Neural cell (in vitro differentiated cells): ENCODE measurements around the gene C21orf58. TPM values are rescaled to one million over a fixed set of nuclear protein-coding genes. Genes with fewer than 3 reads are reported as not detected.

Experiments used
- H2AFZ ChIP-seq: fragments of 200-600, 300-800 bp; sonication (generic), shearing (Covaris generic); 2 replicates; pipeline ENCODE4 v1.6.0; 2014; ENCODE audit warnings: low read depth, mild to moderate bottlenecking, antibody characterized with exemption, low read length, moderate library complexity
- H3F3A ChIP-seq: fragments of 200-600 bp; shearing (Covaris generic); 2 replicates; pipeline ENCODE4 v1.6.1; 2016; ENCODE audit warnings: mild to moderate bottlenecking, moderate library complexity, mixed read lengths, antibody characterized with exemption, low read length; ENCODE audit not compliant: insufficient read depth, poor library complexity, severe bottlenecking
- H3K27ac ChIP-seq: fragments of 200-600, 300-800 bp; sonication (generic), shearing (Covaris generic); 2 replicates; pipeline ENCODE4 v1.5.1; 2014; ENCODE audit warnings: mild to moderate bottlenecking, low read length, moderate library complexity
- H3K27me3 ChIP-seq: fragments of 300-800, 200-600 bp; sonication (generic), shearing (Covaris generic); 2 replicates; pipeline ENCODE4 v1.6.0; 2014; ENCODE audit warnings: mild to moderate bottlenecking, low read depth, low read length, moderate library complexity; ENCODE audit not compliant: insufficient read depth
- H3K36me3 ChIP-seq: fragments of 300-800, 200-600 bp; sonication (generic), shearing (Covaris generic); 2 replicates; pipeline ENCODE4 v1.5.1; 2014; ENCODE audit warnings: mild to moderate bottlenecking, antibody characterized with exemption, low read length, moderate library complexity; ENCODE audit not compliant: insufficient read depth
- H3K4me2 ChIP-seq: fragments of 300-800, 200-600 bp; sonication (generic), shearing (Covaris generic); 2 replicates; pipeline ENCODE4 v1.6.0; 2014; ENCODE audit warnings: mild to moderate bottlenecking, low read length
- H3K4me3 ChIP-seq: fragments of 300-800, 200-600 bp; sonication (generic), shearing (Covaris generic); 2 replicates; pipeline ENCODE4 v1.5.1; 2014; ENCODE audit warnings: mild to moderate bottlenecking, low read length, moderate library complexity
- H3K79me2 ChIP-seq: fragments of 200-600 bp; shearing (Covaris generic); replicated peaks from 2 replicates; pipeline ENCODE4 v1.6.0; 2014; ENCODE audit warnings: mild to moderate bottlenecking, low read length, moderate library complexity; ENCODE audit not compliant: insufficient read depth
- H3K9ac ChIP-seq: fragments of 300-800, 200-600 bp; sonication (generic), shearing (Covaris generic); 2 replicates; pipeline ENCODE4 v1.6.1; 2016; ENCODE audit warnings: mild to moderate bottlenecking, low read length, mixed read lengths
- H3K9me2 ChIP-seq: fragments of 200-600 bp; shearing (Covaris generic); 2 replicates; pipeline ENCODE4 v1.6.1; 2016; ENCODE audit warnings: mild to moderate bottlenecking, low read length, mixed read lengths; ENCODE audit not compliant: insufficient read depth
- H3K9me3 ChIP-seq: fragments of 200-600, 300-800 bp; sonication (generic), shearing (Covaris generic); 2 replicates; pipeline ENCODE4 v1.6.1; 2016; ENCODE audit warnings: mild to moderate bottlenecking, mixed run types, low read length, moderate library complexity, mixed read lengths
- H4K20me1 ChIP-seq: fragments of 200-600 bp; shearing (Covaris generic); 2 replicates; pipeline ENCODE4 v1.6.1; 2016; ENCODE audit warnings: mild to moderate bottlenecking, mixed run types; ENCODE audit not compliant: insufficient read depth
- CTCF ChIP-seq: fragments of 450-650 bp; IDR thresholded peaks from 2 replicates; pipeline ENCODE4 v1.5.1; 2014; ENCODE audit warnings: antibody characterized with exemption, mild to moderate bottlenecking, moderate library complexity; ENCODE audit not compliant: poor library complexity, severe bottlenecking
- EP300 ChIP-seq: fragments of 450-650 bp; conservative IDR thresholded peaks from 2 replicates; pipeline ENCODE4 v1.6.1; 2014; ENCODE audit warnings: antibody characterized with exemption, mild to moderate bottlenecking, moderate library complexity; ENCODE audit not compliant: poor library complexity, severe bottlenecking
- EZH2 ChIP-seq: fragments of 200-600, 300-800 bp; shearing (Covaris generic), sonication (generic); IDR thresholded peaks from 2 replicates; pipeline ENCODE4 v1.6.1; 2014; ENCODE audit warnings: antibody characterized with exemption, low read length, borderline replicate concordance, mild to moderate bottlenecking; ENCODE audit not compliant: insufficient read depth, poor library complexity, severe bottlenecking
- MXI1 ChIP-seq: fragments of 450-650 bp; conservative IDR thresholded peaks from 2 replicates; pipeline ENCODE4 v1.6.1; 2014; ENCODE audit warnings: antibody characterized with exemption, mild to moderate bottlenecking; ENCODE audit not compliant: poor library complexity, severe bottlenecking
- POLR2AphosphoS5 ChIP-seq: IDR thresholded peaks from 2 replicates; pipeline ENCODE4 v1.6.1; 2012
- RAD21 ChIP-seq: fragments of 450-650 bp; conservative IDR thresholded peaks from 2 replicates; pipeline ENCODE4 v1.6.1; 2014; ENCODE audit warnings: antibody characterized with exemption, mild to moderate bottlenecking, moderate library complexity
- REST ChIP-seq: IDR thresholded peaks from 2 replicates; pipeline ENCODE4 v1.6.1; 2012; ENCODE audit warnings: borderline replicate concordance
- SMC3 ChIP-seq: fragments of 450-650 bp; conservative IDR thresholded peaks from 2 replicates; pipeline ENCODE4 v1.6.1; 2014; ENCODE audit warnings: antibody characterized with exemption, mild to moderate bottlenecking, moderate library complexity; ENCODE audit not compliant: poor library complexity
- TAF1 ChIP-seq: IDR thresholded peaks from 2 replicates; pipeline ENCODE4 v1.6.1; 2012; ENCODE audit warnings: low read depth
- polyA plus RNA-seq: library from polyadenylated mRNA; depleted of rRNA; stranded (reverse); fragments of >200 nt; gene quantifications from 2 replicates; pipeline ENCODE4 v1.2.3, GENCODE V29; 2014

Gene C21orf58
- polyA plus RNA-seq, 1 donor from 2014 or later = 3.0 TPM

GRCh38 chr21:46284077-46284644 lies 39.5 kb downstream of the C21orf58 start:
- no peaks in the 10 kb centered on the region for H3K9me2 ChIP-seq
- peaks cover 9% of the 10 kb centered on the region for H3K36me3 ChIP-seq
- H3K27ac ChIP-seq = no peak overlapping the region
- no peak overlapping the region for H2AFZ ChIP-seq
- no peaks in the 10 kb centered on the region for H3K27me3 ChIP-seq
- no peak for TF ChIP-seq SMC3
- TF ChIP-seq EP300 = no peak
- TF ChIP-seq TAF1 = no peak
- no peak for TF ChIP-seq EZH2
- TF ChIP-seq CTCF = no peak
- H3K4me3 ChIP-seq = peak overlapping the region; percentile 89
- no peaks in the 10 kb centered on the region for H4K20me1 ChIP-seq
- H3K9me3 ChIP-seq = no peaks in the 10 kb centered on the region
- H3K4me2 ChIP-seq = peak overlapping the region; percentile 83
- H3K79me2 ChIP-seq = peaks cover 39% of the 10 kb centered on the region
- H3F3A ChIP-seq = no peaks in the 10 kb centered on the region
- no peak overlapping the region for H3K9ac ChIP-seq

GRCh38 chr21:46274797-46275390 lies 48.8 kb downstream of the C21orf58 start:
- Histone ChIP-seq H3K4me2 (no peak overlapping the region), H2AFZ (no peak overlapping the region), H3K79me2 (no peaks in the 10 kb centered on the region), H3K27me3 (no peaks in the 10 kb centered on the region), H3K9me2 (no peaks in the 10 kb centered on the region), H3K4me3 (no peak overlapping the region), H3F3A (no peaks in the 10 kb centered on the region), H3K9ac (no peak overlapping the region), H3K27ac (no peak overlapping the region), H3K9me3 (no peaks in the 10 kb centered on the region), H4K20me1 (no peaks in the 10 kb centered on the region), H3K36me3 (no peaks in the 10 kb centered on the region)
- no peak for TF ChIP-seq SMC3
- TF ChIP-seq REST = no peak
- TF ChIP-seq RAD21 = no peak
- no peak for TF ChIP-seq CTCF
- no peak for TF ChIP-seq EZH2
- TF ChIP-seq POLR2AphosphoS5 = no peak
- TF ChIP-seq EP300 = no peak
- TF ChIP-seq MXI1 = no peak
